AML-193 (cell line): Measurements from ENCODE around the gene OSCP1.

Experiments
- DNase-seq, 2 experiments: peaks; one replicate each; lab custom pipeline; 2025; lab: John Stamatoyannopoulos, UW

Gene OSCP1

GRCh38 chr1:36382669-36383068 lies 67.6 kb downstream of the OSCP1 start:
- no peak for DNase-seq

GRCh38 chr1:36382231-36382630 lies 68.0 kb downstream of the OSCP1 start:
- no peak for DNase-seq

GRCh38 chr1:36381405-36381804 lies 68.8 kb downstream of the OSCP1 start:
- no peak for DNase-seq

- no peak for DNase-seq
These were observed 69.5 kb downstream of the OSCP1 start for GRCh38 chr1:36380782-36381181.

GRCh38 chr1:36380143-36380619 lies 70.1 kb downstream of the OSCP1 start:
- no peak for DNase-seq

GRCh38 chr1:36377791-36378492 lies 72.3 kb downstream of the OSCP1 start:
- DNase-seq, result no peak

- no peak for DNase-seq
These were observed 77.6 kb downstream of the OSCP1 start for GRCh38 chr1:36372617-36373016.

GRCh38 chr1:36369061-36369861 lies 81.0 kb downstream of the OSCP1 start:
- DNase-seq, result peak; percentile 55 to 58
